HG02973 (cell line): Measurements from ENCODE around the gene HSD17B12.
"Not testable (repeated sequence)": the region's sequence is repeated elsewhere in the genome, so short reads cannot be mapped to it uniquely, and the experiment has no call there.

Experiments
- ATAC-seq: cut with Tn5 transposase; IDR thresholded peaks from one replicate; pipeline ENCODE4 v1.9.1; 2021; ENCODE audit warnings: moderate library complexity; ENCODE audit not compliant: unreplicated experiment

HSD17B12 gene

DNA sequence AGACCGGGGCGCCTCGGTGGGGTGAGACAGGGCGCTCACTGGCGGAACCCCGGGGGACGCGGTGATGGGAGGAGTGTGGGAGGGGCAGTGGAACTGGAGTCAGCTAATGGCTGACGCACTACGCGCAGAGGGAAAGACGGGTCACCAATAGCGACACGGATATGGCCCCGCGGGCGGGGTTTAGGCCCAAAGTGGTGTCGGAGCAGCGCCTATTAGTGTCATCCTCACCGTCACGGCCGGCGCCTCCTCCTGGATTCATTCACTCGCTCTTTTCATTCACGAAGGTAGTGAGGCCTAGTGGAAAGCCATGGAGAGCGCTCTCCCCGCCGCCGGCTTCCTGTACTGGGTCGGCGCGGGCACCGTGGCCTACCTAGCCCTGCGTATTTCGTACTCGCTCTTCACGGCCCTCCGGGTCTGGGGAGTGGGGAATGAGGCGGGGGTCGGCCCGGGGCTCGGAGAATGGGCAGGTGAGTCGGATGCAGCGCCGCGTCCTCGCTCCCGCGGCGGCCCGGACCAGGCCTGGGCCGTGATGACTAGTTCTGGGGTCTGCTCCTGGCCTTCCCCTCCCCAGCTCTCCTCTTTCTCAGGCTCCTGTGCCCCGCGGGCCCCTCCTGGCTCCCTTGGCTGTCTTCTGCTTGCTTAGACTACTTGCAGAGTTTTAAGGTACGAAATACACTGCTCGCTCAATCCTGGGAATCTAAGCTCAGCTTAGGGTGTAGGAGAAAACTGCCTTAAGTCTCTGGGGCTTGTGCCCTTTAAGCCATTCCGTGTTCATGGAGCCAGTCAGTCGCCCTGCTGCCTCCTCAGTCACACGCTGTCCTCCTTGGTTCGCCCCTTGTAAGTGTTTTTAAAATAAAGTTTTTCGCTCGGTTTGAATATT lies at the start of gene HSD17B12:
Gene HSD17B12 (plus strand): TSS at position 218 of the 880 bp plus-strand sequence. CDS start 90 bp downstream, at position 308.
- peak; percentile 95 for ATAC-seq

- ATAC-seq = no peak
Observed at GRCh38 chr11:43631732-43632131, 48.8 kb upstream of the HSD17B12 start.

DNA sequence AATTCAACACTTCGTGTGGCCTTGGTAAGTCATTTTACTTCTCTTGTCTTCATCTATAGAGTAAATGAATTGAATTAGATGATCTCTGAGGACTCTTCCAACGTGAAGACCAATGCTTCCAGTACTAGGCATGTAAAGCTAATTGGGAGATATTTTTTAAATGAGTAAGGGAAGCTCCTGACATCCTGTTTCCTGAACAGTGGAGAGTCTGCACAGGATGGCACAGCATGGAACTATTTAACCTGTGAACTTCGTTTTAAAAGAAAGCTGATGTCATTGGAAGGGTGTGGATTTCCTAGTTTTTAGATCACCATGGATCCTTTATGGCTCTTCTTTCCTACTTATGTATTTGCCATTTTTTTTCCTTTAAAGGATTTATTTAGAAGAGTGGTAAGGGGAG lies 48.4 kb upstream of the HSD17B12 start:
- no peak for ATAC-seq

GRCh38 chr11:43638717-43639116 lies 41.8 kb upstream of the HSD17B12 start:
- ATAC-seq = no peak

GRCh38 chr11:43639224-43639623 lies 41.3 kb upstream of the HSD17B12 start:
- no peak for ATAC-seq

DNA sequence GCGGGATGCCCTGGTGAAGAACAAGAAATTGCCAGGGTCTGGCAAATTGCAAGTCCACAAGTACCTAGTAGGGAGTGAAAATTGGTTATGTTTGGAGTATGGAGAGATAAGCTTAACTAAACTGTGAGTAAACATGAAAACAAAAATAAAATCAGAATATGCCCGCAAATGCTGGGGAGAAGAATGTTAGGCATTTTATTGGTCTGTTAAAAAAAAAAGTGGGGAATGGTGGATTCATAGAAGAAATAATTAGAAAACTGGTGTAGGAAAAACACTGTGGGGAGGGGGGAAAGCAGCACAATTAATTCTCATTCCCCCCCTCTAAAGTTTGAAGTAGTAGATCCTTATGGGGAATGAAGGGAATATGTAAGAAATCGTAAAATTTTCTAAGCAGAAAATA lies 40.6 kb upstream of the HSD17B12 start:
- no peak for ATAC-seq

- peak; percentile 99 for ATAC-seq
Observed at GRCh38 chr11:43643898-43644620, 36.5 kb upstream of the HSD17B12 start.

DNA sequence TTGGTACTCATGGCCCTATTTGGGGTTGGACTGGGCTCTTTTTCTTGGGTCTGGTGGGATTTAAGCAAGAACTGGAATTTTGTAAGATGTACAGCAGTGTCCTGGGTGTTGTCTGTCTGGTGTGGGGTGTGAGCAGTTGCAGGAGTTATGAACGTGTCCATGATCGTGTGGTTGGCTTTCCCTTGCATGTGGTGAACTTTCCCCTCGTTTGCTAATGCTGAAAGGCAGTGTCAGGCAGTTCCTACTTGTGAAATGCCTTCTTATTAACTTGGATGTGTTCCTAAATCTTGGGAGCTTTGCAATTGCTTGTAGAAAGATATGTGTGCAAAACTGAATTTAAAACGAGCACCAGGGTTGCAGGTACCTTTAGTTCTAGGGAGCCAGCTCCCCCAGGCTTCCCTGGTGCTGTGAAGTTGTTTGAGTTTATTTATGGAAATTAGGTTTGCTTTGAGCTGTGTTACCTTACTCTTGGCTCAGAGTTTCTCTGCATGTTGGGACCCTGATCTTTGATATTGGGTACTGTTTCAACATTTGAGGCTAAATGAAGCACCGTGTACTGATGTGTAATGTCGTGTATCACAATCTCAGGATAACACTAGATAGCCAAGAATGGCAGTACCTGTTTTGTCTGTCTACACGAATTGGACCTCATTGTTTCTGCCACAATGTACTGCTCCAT lies 35.8 kb upstream of the HSD17B12 start:
- ATAC-seq = no peak

DNA sequence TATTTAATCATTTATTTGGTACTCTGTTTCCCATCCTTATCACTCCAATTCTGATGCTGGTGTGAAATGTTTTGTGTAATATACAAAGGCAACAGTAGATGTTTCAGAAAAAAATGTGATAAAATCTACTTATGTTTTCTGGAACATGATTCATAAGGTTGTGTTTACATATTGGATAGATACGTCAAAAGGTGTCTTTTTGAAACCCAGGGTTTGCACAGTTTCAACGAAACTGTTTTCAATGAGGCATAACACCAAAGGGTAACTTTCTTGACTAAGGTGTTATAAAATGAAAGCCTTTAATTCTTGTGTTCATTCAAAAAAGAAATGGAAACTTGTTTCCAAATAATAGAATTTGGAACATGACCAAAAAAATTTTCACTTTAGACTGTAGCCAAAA lies 33.8 kb upstream of the HSD17B12 start:
- no peak for ATAC-seq

- ATAC-seq = no peak
Observed at GRCh38 chr11:43648888-43649287, 31.6 kb upstream of the HSD17B12 start.

- ATAC-seq = no peak
Observed at GRCh38 chr11:43649501-43649900, 31.0 kb upstream of the HSD17B12 start.

DNA sequence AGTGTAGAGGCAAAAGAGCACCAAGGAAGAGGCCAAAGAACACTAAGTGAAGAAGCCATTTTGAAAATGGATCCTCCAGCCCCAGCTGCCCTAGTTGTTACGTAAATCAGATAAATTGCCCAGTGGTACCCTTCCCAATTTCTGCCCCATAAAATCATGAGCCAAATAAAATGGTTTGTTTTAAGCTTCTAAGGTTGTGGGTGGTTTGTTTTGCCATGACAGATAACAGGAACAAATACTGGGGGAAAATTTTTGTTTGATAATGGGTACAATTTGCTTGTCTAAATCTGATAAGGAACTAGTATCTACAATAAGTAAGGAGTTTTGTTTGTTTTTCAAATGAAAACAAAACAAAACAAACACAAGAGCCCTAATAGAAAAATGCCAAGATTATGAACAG lies 30.6 kb upstream of the HSD17B12 start:
- no peak for ATAC-seq

DNA sequence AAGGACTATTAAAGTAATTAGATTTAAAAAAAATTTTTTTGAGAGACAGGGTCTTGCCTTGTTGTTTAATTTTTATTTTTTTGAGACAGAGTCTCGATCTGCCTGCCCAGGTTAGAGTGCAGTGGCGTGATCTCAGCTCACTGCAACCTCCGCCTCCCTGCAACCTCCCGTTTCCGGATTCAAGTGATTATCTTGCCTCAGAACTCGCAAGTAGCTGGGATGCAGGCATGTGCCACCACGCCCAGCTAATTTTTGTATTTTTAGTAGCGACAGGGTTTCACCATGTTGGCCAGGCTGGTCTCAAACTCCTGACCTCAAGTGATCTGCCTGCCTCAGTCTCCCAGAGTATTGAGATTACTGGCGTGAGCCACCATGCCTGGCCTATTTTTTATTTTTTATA lies 17.5 kb upstream of the HSD17B12 start:
- not testable (repeated sequence) for ATAC-seq

DNA sequence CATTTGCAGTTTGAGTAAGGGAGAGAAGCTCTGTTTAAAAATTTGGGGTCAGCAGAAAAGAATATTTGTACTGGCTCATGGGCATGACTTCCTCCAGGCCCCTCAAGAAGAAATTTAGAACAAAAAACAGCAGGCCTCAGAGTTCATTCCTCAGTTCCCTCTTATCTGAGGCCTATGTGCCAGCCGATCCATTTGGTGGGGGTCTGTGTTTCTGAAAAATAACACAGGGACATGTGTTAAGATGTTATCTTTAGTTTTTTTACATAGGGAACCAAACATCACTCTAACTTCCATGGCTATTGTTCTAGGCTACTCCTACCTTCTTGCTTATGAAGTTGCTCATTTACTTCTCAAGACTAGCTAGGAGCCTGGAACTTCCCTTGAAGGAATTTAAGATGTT lies 16.2 kb upstream of the HSD17B12 start:
- no peak for ATAC-seq

- ATAC-seq = not testable (repeated sequence)
Observed at GRCh38 chr11:43671284-43671683, 9.3 kb upstream of the HSD17B12 start.

GRCh38 chr11:43674560-43674959 lies 6.0 kb upstream of the HSD17B12 start:
- no peak for ATAC-seq

DNA sequence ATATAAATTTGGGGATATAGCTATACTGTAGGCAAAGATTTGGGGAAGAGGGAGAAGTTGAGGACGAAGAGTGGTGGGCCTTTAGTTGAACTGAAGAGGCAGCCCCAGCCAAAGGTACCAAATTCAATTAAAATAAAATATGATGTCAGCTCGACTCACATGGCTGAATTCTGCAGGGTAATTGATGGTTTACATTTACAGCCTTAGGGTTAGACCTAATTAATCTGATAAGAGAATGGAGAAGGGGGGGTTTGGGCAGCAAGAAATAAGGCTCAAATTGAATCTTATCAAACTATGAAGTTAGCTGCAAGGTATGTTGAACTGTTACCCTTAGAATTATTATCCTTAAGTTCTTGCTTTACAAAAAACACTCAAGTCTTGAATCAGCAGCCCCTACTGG lies 3.6 kb upstream of the HSD17B12 start:
- no peak for ATAC-seq

DNA sequence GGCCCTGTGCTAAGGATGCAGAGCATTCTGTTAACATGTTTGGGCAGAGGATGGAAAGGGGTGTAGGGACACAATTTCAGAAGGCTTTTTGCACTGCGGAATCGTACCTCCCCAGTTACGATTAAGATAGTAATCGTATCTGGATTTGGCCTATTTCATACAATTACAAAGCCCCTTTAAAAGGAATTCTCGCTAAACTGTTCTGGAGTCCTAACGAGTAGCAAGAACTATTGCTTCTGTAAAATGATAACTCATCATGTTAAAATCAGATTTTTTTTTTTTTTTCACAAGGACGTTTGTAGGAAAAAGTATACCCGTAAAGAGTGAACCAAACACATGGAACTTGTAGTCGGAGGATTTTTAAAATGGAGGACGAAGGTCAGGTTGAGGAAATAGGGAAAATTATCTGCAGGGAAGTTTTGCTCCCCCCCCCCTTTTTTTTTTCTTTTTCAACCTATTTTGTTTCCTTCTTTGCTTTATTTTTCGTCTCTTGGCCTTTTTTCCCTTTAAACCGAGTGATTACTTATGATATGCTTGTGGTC lies 934 bp downstream of the HSD17B12 start:
- no peak for ATAC-seq

- not testable (repeated sequence) for ATAC-seq
Observed at GRCh38 chr11:43682081-43682480, 1.5 kb downstream of the HSD17B12 start.

- ATAC-seq = no peak
Observed at GRCh38 chr11:43685440-43685839, 4.9 kb downstream of the HSD17B12 start.

DNA sequence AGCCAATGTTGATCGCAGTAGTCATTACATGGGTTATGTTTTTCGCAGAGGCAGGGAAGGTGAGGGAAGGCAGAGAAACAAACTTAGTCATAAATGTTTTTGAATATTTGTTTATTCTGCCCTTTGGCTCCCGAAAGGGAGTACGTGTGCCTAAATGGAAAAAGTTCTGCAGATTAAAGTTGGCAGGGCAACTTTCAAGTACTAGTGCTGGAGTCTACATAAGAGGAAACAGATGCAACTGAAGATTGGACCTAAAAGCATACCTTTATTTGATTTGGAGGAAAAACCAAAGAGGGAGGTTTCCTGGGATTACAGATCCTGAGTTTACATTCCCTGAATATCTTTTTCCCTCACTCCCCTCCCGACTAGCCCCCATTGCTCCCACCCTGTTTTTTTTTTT lies 5.7 kb downstream of the HSD17B12 start:
- no peak for ATAC-seq
